Tibial artery (tissue), 4 donors: ENCODE measurements around the gene IGF2BP1.

ENCODE experiments used
- DNase-seq, 2 donors: peaks; one replicate each; pipeline ENCODE4 v3.0.0-alpha.2; 2019
- H3K27ac ChIP-seq, 2 donors: fragments of 200-600 bp; sonication (generic) in 1 of 2; 1 replicate in 1 of 2; 2 replicates in 1 of 2; pipeline ENCODE4 v1.5.1; 2018 to 2019; ENCODE audit warnings: mild to moderate bottlenecking in 1 of 2
- H3K27me3 ChIP-seq, 2 donors: fragments of 200-600 bp; sonication (generic) in 1 of 2; one replicate each; pipeline versions ENCODE4 v1.5.1 to v1.6.0; 2016 to 2019
- H3K36me3 ChIP-seq, 3 donors: fragments of 200-600 bp; sonication (generic) in 2 of 3; one replicate each; pipeline ENCODE4 v1.5.1; 2016 to 2019; ENCODE audit warnings: mild to moderate bottlenecking in 2 of 3
- H3K4me1 ChIP-seq, 4 donors: fragments of 200-600 bp; sonication (generic) in 2 of 4; 1 replicate in 3 of 4; 2 replicates in 1 of 4; pipeline ENCODE4 v1.5.1; 2016 to 2019
- H3K4me3 ChIP-seq, 2 donors: fragments of 200-600 bp; sonication (generic) in 1 of 2; 1 replicate in 1 of 2; 2 replicates in 1 of 2; pipeline ENCODE4 v1.5.1; 2018 to 2019; ENCODE audit warnings: mild to moderate bottlenecking in 2 of 2
- H3K9me3 ChIP-seq, 3 donors: fragments of 200-600 bp; sonication (generic) in 1 of 3; one replicate each; pipeline ENCODE4 v1.5.1; 2016 to 2019
- CTCF ChIP-seq, 2 experiments: fragments of 200-600 bp in 1 of 2; fragments of 450-650 bp in 1 of 2; IDR thresholded peaks; one replicate each; pipeline ENCODE4 v1.5.1; 2017 to 2019; ENCODE audit warnings: antibody characterized with exemption in 2 of 2, mild to moderate bottlenecking in 1 of 2, moderate library complexity in 1 of 2
- intact Hi-C: fragments of 100-400 bp; cut with DNase I; formaldehyde crosslinking; loops from one replicate; pipeline ENCODE4 v1.15.0; 2023; ENCODE audit warnings: low total_unique reads

Gene IGF2BP1

GRCh38 chr17:48996722-48997102 is 473 bp upstream of the IGF2BP1 start:
- H3K4me1 ChIP-seq: peaks cover 0 to 34% (median 20%) of the 10 kb centered on the region in 4 donors
- peaks cover 9 to 99% of the 10 kb centered on the region in 2 donors for H3K27me3 ChIP-seq
- no peak for DNase-seq
- TF ChIP-seq CTCF (IDR thresholded peaks at IDR 0.05): no peak
- H3K27ac ChIP-seq: no peak overlapping the region
- intact Hi-C loops: no loop called here
- H3K36me3 ChIP-seq: no peaks in the 10 kb centered on the region
- no peak overlapping the region for H3K4me3 ChIP-seq
- H3K9me3 ChIP-seq: no peaks in the 10 kb centered on the region

GRCh38 chr17:48997827-48998586 is 822 bp downstream of the IGF2BP1 start:
- intact Hi-C loops: no loop called here
- Histone ChIP-seq H3K4me3 (peak overlapping the region in 1 of 2 donors; percentile 17), H3K36me3 (no peaks in the 10 kb centered on the region), H3K27ac (no peak overlapping the region), H3K4me1 (peaks cover 0 to 34% (median 20%) of the 10 kb centered on the region in 4 donors), H3K9me3 (no peaks in the 10 kb centered on the region), H3K27me3 (peaks cover 9 to 99% of the 10 kb centered on the region in 2 donors)
- TF ChIP-seq CTCF (IDR thresholded peaks at IDR 0.05): no peak
- no peak for DNase-seq

- H3K9me3 ChIP-seq: no peaks in the 10 kb centered on the region
- no peak overlapping the region for H3K4me3 ChIP-seq
- intact Hi-C loops: no loop called here
- TF ChIP-seq CTCF (IDR thresholded peaks at IDR 0.05): no peak
- peaks cover 0 to 34% (median 20%) of the 10 kb centered on the region in 4 donors for H3K4me1 ChIP-seq
- DNase-seq: no peak
- H3K27ac ChIP-seq: no peak overlapping the region
- peaks cover 9 to 100% of the 10 kb centered on the region in 2 donors for H3K27me3 ChIP-seq
- H3K36me3 ChIP-seq: no peaks in the 10 kb centered on the region
Observed at GRCh38 chr17:48998587-48999440, 1.6 kb downstream of the IGF2BP1 start.

GRCh38 chr17:49000943-49001342 is 3.8 kb downstream of the IGF2BP1 start:
- intact Hi-C loops: no loop called here
- H3K4me1 ChIP-seq: peaks cover 0 to 28% (median 15%) of the 10 kb centered on the region in 4 donors
- DNase-seq: no peak
- no peak overlapping the region for H3K4me3 ChIP-seq
- H3K36me3 ChIP-seq: no peaks in the 10 kb centered on the region
- H3K27ac ChIP-seq: no peak overlapping the region
- TF ChIP-seq CTCF (IDR thresholded peaks at IDR 0.05): no peak
- no peaks in the 10 kb centered on the region for H3K9me3 ChIP-seq
- peaks cover 9 to 100% of the 10 kb centered on the region in 2 donors for H3K27me3 ChIP-seq

- H3K9me3 ChIP-seq: no peaks in the 10 kb centered on the region
- peaks cover 9 to 100% of the 10 kb centered on the region in 2 donors for H3K27me3 ChIP-seq
- H3K4me1 ChIP-seq: peaks cover 0 to 20% (median 9%) of the 10 kb centered on the region in 4 donors
- H3K36me3 ChIP-seq: no peaks in the 10 kb centered on the region
- intact Hi-C loops: no loop called here
- no peak overlapping the region for H3K4me3 ChIP-seq
- no peak for DNase-seq
- no peak for TF ChIP-seq CTCF (IDR thresholded peaks at IDR 0.05)
- H3K27ac ChIP-seq: no peak overlapping the region
Observed at GRCh38 chr17:49001671-49002070, 4.5 kb downstream of the IGF2BP1 start.
